Stimulated activated CD4-positive, alpha-beta T cell treated with anti-CD3 and anti-CD28 coated beads, Interleukin-15, amount 100 ng/mL, for 24 hours (primary cell): ENCODE measurements around the gene VPS16.
"Not testable (repeated sequence)": the region's sequence is repeated elsewhere in the genome, so short reads cannot be mapped to it uniquely, and the experiment has no call there.

ENCODE experiments used
- DNase-seq: peaks from one replicate; pipeline ENCODE4 v3.0.0-alpha.2; 2020

The VPS16 gene

DNA sequence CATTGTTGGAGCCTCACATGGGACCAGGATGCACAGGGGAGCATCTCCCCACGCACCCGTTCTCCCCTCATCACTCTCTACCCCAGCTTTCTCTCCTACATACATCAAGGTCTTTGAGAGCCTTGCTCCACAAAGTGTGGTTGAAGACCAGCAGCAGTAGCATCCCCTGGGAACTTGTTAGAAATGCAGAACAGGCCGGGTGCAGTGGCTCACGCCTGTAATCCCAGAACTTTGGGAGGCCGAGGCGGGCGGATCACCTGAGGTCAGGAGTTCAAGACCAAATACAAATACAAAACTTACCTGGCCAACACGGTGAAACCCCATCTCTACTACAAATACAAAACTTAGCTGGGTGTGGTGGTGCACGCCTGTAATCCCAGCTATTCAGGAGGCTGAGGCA is 32.6 kb upstream of the VPS16 start:
- not testable (repeated sequence) for DNase-seq

GRCh38 chr20:2809690-2810089 is 30.9 kb upstream of the VPS16 start:
- DNase-seq: no peak

- no peak for DNase-seq
Measured at GRCh38 chr20:2812189-2812588, 28.4 kb upstream of the VPS16 start.

GRCh38 chr20:2814076-2814475 is 26.5 kb upstream of the VPS16 start:
- no peak for DNase-seq

DNA sequence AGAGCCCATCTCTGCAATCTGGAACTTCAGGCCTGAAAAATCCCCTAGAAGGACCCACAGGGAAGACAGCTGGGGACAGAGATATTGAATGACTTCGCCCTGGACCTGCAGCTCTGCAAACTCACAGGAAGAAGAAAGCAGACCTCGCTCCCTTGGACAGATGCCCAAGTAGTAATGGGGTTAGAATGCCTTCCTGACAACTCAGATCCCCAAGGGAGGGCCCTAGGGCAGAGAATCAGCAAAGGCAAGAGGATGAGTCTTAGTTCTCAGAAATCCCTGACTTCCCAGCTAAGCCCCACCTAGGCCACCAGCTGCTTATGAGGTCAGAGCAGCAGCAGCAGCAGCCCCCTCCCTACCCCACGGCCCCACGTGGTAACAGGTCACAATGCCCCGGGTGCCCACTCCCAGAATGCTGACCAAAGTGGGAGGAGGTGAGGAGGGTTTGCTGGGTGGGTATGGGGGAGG is 25.9 kb upstream of the VPS16 start, which contains the start of gene C20orf141:
Gene C20orf141, plus strand, starts transcription at position 401 of the 465 bp plus-strand sequence. CDS start 198 bp downstream, outside the sequence.
- DNase-seq: no peak

- no peak for DNase-seq
Measured at GRCh38 chr20:2815242-2815900, 25.2 kb upstream of the VPS16 start.

- DNase-seq: no peak
Measured at GRCh38 chr20:2816030-2816582, 24.4 kb upstream of the VPS16 start, which contains the start of gene TMEM239. Gene TMEM239 (plus strand): TSS chr20:2816364. CDS start chr20:2816555, 191 bp downstream.

DNA sequence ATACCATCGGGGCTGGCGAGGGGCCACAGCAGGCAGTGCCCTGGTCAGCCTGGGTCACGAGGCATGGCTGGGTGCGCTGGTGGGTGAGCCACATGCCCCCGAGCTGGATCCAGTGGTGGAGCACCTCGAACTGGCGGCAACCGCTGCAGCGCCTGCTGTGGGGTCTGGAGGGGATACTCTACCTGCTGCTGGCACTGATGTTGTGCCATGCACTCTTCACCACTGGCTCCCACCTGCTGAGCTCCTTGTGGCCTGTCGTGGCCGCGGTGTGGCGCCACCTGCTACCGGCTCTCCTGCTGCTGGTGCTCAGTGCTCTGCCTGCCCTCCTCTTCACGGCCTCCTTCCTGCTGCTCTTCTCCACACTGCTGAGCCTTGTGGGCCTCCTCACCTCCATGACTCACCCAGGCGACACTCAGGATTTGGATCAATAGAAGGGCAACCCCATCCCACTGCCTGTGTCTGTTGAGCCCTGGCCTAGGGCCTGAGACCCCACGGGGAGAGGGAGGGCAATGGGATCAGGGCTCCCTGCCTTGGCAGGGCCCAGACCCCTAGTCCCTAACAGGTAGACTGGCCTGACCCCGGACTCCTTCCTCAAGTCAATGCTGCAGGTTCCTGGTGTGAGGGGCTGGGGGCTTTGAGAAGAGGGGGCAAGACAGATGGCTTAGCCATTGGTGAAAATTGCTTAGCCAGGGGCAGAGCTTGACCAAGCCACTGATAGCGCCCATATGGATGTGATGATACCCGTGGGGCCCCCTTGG is 23.8 kb upstream of the VPS16 start:
- DNase-seq: no peak

- no peak for DNase-seq
Measured at GRCh38 chr20:2817341-2817726, 23.2 kb upstream of the VPS16 start.

- DNase-seq: no peak
Measured at GRCh38 chr20:2817891-2818595, 22.5 kb upstream of the VPS16 start.

- DNase-seq: no peak
Measured at GRCh38 chr20:2820084-2820895, 20.3 kb upstream of the VPS16 start.

GRCh38 chr20:2820896-2821869 is 19.4 kb upstream of the VPS16 start:
- no peak for DNase-seq

DNA sequence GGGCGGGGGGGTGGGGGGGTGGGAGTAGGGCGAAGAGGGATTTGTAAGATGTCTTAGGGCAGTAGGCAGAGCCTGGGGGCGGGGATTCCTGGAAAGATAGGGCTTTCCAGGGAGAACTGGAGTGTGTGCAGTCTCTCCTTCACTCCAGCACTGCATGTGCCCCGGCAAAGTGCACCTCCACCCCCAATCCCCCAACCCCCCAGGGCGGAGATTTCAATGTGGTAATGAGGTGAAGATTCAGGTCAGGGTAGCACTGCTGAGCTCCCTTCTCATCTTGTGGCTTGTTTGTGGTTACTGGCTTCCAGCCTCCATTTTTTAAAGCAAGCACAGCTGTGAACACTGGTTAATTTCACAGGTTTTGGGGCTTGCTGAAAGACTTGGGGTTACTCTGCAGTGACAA is 18.5 kb upstream of the VPS16 start:
- peak; percentile 26 for DNase-seq

GRCh38 chr20:2825761-2826160 is 14.8 kb upstream of the VPS16 start:
- no peak for DNase-seq

GRCh38 chr20:2826655-2827054 is 13.9 kb upstream of the VPS16 start:
- DNase-seq: no peak

- no peak for DNase-seq
Measured at GRCh38 chr20:2829376-2829775, 11.2 kb upstream of the VPS16 start.

DNA sequence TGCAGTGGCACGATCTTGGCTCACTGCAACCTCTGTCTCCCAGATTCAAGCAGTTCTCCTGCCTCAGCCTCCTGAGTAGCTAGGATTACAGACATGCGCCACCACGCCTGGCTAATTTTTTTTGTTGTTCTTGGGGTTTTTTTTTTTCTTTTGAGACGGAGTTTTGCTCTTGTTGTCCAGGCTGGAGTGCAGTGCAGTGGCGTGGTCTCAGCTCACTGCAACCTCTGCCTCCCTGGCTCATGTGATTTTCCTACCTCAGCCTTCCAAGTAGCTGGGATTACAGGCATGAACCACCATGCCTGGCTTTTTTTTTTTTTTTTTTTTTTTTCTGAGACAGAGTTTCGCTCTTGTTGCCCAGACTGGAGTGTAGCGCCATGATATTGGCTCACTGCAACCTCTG is 9.3 kb upstream of the VPS16 start:
- DNase-seq: not testable (repeated sequence)

DNA sequence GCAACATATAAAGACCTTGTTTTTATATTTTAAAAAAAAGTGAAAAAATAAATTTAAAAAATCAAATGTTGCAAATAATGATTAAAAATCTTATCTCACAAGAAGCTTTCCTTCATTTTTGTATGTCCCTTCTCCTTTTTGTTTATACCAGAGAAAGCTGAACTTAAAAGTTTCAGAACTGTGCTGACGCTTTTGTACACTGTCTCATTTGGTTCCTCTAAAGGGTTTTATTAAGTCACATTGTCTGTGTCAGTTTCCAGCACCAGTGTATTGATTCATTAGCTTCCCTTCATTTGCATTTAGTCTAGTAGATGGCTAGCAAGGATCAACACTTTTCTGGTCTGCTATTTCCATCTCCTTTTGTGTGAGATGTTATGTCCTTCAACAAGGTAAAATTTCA is 6.8 kb upstream of the VPS16 start:
- no peak for DNase-seq

DNA sequence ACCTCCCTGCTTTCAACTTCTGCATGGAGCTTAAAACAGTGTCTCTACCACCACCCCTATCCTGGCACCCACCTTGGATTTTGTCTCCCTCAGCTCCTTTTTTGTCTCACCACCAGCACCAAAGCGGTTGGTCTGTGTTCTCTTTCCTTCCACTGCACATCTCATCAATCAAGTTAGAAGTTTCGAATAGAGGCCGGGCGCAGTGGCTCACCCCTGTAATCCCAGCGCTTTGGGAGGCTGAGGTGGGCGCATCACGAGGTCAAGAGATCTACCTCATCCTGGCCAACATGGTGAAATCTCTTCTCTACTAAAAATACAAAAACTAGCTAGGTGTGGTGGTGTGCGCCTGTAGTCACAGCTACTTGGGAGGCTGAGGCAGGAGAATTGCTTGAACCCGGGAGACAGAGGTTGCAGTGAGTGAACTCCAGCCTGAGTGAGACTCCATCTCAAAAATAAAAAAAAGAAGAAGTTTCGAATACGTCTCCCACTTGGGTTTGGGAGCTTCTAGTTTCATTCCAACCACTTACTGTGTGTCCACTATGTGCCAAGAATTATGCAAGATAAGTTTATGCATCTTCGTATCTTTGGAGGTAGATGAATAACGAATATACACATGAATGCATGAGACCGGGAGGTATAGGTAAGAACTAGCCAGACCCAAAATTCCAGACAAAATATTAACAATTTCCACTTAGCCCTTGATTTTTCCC is 6.0 kb upstream of the VPS16 start:
- no peak for DNase-seq

DNA sequence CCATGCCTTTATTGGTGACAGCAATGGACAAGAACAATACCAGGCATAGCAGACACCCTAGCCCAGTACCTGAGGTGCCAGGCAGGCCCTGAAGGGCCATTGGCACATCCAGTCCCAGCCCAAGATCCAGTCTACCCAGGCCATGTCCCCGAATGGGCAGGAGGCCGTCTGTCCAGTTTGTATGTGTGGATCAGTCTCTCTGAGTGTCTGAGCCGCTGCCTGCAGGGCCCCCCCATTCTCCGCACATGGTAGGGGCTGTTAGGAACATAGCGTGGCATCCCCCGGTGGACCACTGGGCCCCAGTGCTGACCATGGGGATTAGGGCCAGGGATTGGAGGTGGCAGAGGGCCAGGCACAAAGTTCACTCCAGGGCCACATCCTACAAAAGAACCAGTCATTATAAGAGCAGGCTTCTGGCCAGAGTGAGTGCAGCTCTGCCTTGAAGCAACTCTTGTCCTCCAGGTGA is 5.2 kb upstream of the VPS16 start:
- no peak for DNase-seq
